Liver (tissue), 9 donors: ENCODE data around the gene TWIST1. TPM values are rescaled to one million over a fixed set of nuclear protein-coding genes. Genes with fewer than 3 reads are reported as not detected.

Source experiments
- DNase-seq: peaks from one replicate; pipeline ENCODE4 v3.0.0-alpha.2; 2017; ENCODE audit warnings: low spot score
- H3K27ac ChIP-seq, 2 donors: one replicate each; pipeline ENCODE4 v1.7.0; 2013; ENCODE audit warnings: inconsistent platforms in 2 of 2, low read length in 2 of 2, control low read depth in 1 of 2, low read depth in 1 of 2, mild to moderate bottlenecking in 1 of 2
- H3K27me3 ChIP-seq, 4 donors: one replicate each; pipeline versions ENCODE4 v1.6.1 to v1.7.0; 2013; ENCODE audit warnings: low read length in 3 of 4, inconsistent platforms in 1 of 4, mild to moderate bottlenecking in 1 of 4, moderate library complexity in 1 of 4; ENCODE audit not compliant: control insufficient read depth in 4 of 4, insufficient read depth in 4 of 4
- H3K36me3 ChIP-seq, 4 donors: one replicate each; pipeline versions ENCODE4 v1.6.1 to v1.7.0; 2013; ENCODE audit warnings: low read length in 3 of 4, mild to moderate bottlenecking in 3 of 4, low read depth in 1 of 4, moderate library complexity in 1 of 4; ENCODE audit not compliant: control insufficient read depth in 4 of 4, insufficient read depth in 3 of 4
- H3K4me1 ChIP-seq, 4 donors: one replicate each; pipeline versions ENCODE4 v1.6.1 to v1.7.0; 2013; ENCODE audit warnings: low read length in 3 of 4, mild to moderate bottlenecking in 3 of 4, moderate library complexity in 1 of 4; ENCODE audit not compliant: control insufficient read depth in 4 of 4, insufficient read depth in 4 of 4
- H3K4me3 ChIP-seq, 3 donors: one replicate each; pipeline versions ENCODE4 v1.6.1 to v1.7.0; 2013; ENCODE audit warnings: low read length in 3 of 3, control low read depth in 1 of 3, low read depth in 1 of 3, mild to moderate bottlenecking in 1 of 3
- H3K9ac ChIP-seq, 2 donors: one replicate each; pipeline ENCODE4 v1.7.0; 2013; ENCODE audit warnings: low read length in 2 of 2, mild to moderate bottlenecking in 2 of 2, moderate library complexity in 2 of 2, control low read depth in 1 of 2, low read depth in 1 of 2
- H3K9me3 ChIP-seq, 4 donors: one replicate each; pipeline versions ENCODE4 v1.6.1 to v1.7.0; 2013; ENCODE audit warnings: low read length in 3 of 4; ENCODE audit not compliant: control insufficient read depth in 4 of 4
- FOXA1 ChIP-seq: IDR thresholded peaks from 2 replicates; pipeline ENCODE4 v1.6.1; 2016; ENCODE audit warnings: antibody characterized with exemption
- FOXA2 ChIP-seq: IDR thresholded peaks from 2 replicates; pipeline ENCODE4 v1.6.1; 2016; ENCODE audit warnings: antibody characterized with exemption
- GABPA ChIP-seq, 2 donors: IDR thresholded peaks in 1 of 2; conservative IDR thresholded peaks in 1 of 2; 2 replicates each; pipeline ENCODE4 v1.6.1; 2016; ENCODE audit warnings: antibody characterized with exemption in 2 of 2, mild to moderate bottlenecking in 1 of 2, moderate library complexity in 1 of 2
- HNF4A ChIP-seq, 2 donors: conservative IDR thresholded peaks; 2 replicates each; pipeline ENCODE4 v1.6.1; 2016; ENCODE audit warnings: antibody characterized with exemption in 2 of 2, mild to moderate bottlenecking in 2 of 2
- HNF4G ChIP-seq: IDR thresholded peaks from 2 replicates; pipeline ENCODE4 v1.6.1; 2016; ENCODE audit warnings: antibody characterized with exemption
- MAX ChIP-seq: IDR thresholded peaks from 2 replicates; pipeline ENCODE4 v1.6.1; 2016; ENCODE audit warnings: antibody characterized with exemption
- NR2F2 ChIP-seq: IDR thresholded peaks from 2 replicates; pipeline ENCODE4 v1.6.1; 2016; ENCODE audit warnings: antibody characterized with exemption
- RAD21 ChIP-seq, 2 donors: IDR thresholded peaks; 2 replicates each; pipeline ENCODE4 v1.6.1; 2016; ENCODE audit warnings: antibody characterized with exemption in 2 of 2, mild to moderate bottlenecking in 2 of 2
- RXRA ChIP-seq, 2 donors: IDR thresholded peaks; 2 replicates each; pipeline ENCODE4 v1.6.1; 2017 to 2018; ENCODE audit warnings: antibody characterized with exemption in 2 of 2, mild to moderate bottlenecking in 1 of 2
- SP1 ChIP-seq: IDR thresholded peaks from 2 replicates; pipeline ENCODE4 v1.6.1; 2018; ENCODE audit warnings: antibody characterized with exemption, mild to moderate bottlenecking
- YY1 ChIP-seq: IDR thresholded peaks from 2 replicates; pipeline ENCODE4 v1.6.1; 2016; ENCODE audit warnings: antibody characterized with exemption, mild to moderate bottlenecking
- WGBS: extraction: QIAGEN DNeasy Blood & Tissue Kit; methylation state at CpG from one replicate; pipeline ENCODE4 v1.1.7; 2013; 5-methylcytosine and 5-hydroxymethylcytosine counted together
- polyA plus RNA-seq, 2 donors: library from polyadenylated mRNA; stranded (reverse) in 1 of 2; unstranded in 1 of 2; fragments of 200-250 nt in 1 of 2; fragments of >200 nt in 1 of 2; fragmentation: Nextera tagmentation in 1 of 2; extraction: Ambion mirVana in 1 of 2; gene quantifications; one replicate each; pipeline versions ENCODE4 v1.2.1 to v1.2.3, GENCODE V29; 2013 to 2015
- total RNA-seq, 2 donors: library from RNA; depleted of rRNA; stranded (reverse); fragments of >200 nt; gene quantifications; one replicate each; pipeline ENCODE4 v1.2.3, GENCODE V29; 2014
- TF ChIP-seq, protein P1 (sequence below): fragments of 150-350 bp; IDR thresholded peaks from 2 replicates; pipeline ENCODE4 v1.5.1; 2017; ENCODE audit warnings: improper control_type of control experiment, low read depth, low read length; ENCODE audit not compliant: missing input control
- TF ChIP-seq, protein P2 (sequence below): IDR thresholded peaks from 2 replicates; pipeline ENCODE4 v1.6.1; 2016; ENCODE audit warnings: antibody characterized with exemption, mild to moderate bottlenecking
- TF ChIP-seq, protein P3 (sequence below): IDR thresholded peaks from 2 replicates; pipeline ENCODE4 v1.6.1; 2016; ENCODE audit warnings: antibody characterized with exemption
- donor health status: healthy.
- donor health status: healthy.
- donor health status: healthy.
- donor health status: healthy.
- donor health status: healthy.

The TWIST1 gene
- total and polyA plus RNA-seq, 4 donors, result 0.15 to 0.19 (median 0.17) TPM; not detected in 1

GRCh38 chr7:19133390-19133789 lies 16.0 kb upstream of the TWIST1 start:
- H3K36me3 ChIP-seq, result no peaks in the 10 kb centered on the region
- H3K4me3 ChIP-seq, result no peak overlapping the region
- H3K9ac ChIP-seq, result no peak overlapping the region
- TF ChIP-seq, protein P1, sequence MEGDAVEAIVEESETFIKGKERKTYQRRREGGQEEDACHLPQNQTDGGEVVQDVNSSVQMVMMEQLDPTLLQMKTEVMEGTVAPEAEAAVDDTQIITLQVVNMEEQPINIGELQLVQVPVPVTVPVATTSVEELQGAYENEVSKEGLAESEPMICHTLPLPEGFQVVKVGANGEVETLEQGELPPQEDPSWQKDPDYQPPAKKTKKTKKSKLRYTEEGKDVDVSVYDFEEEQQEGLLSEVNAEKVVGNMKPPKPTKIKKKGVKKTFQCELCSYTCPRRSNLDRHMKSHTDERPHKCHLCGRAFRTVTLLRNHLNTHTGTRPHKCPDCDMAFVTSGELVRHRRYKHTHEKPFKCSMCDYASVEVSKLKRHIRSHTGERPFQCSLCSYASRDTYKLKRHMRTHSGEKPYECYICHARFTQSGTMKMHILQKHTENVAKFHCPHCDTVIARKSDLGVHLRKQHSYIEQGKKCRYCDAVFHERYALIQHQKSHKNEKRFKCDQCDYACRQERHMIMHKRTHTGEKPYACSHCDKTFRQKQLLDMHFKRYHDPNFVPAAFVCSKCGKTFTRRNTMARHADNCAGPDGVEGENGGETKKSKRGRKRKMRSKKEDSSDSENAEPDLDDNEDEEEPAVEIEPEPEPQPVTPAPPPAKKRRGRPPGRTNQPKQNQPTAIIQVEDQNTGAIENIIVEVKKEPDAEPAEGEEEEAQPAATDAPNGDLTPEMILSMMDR, result no peak
- TF ChIP-seq RAD21 (IDR thresholded peaks at IDR 0.05), result no peak
- TF ChIP-seq GABPA (IDR thresholded peaks at IDR 0.05 in 1 of 2, conservative IDR thresholded peaks at IDR 0.05 in 1 of 2), result no peak
- no peak for TF ChIP-seq HNF4A (conservative IDR thresholded peaks at IDR 0.05)
- no peak for TF ChIP-seq YY1
- TF ChIP-seq SP1, result no peak
- TF ChIP-seq FOXA2, result no peak
- no peak for TF ChIP-seq MAX
- TF ChIP-seq HNF4G, result no peak
- TF ChIP-seq NR2F2, result no peak
- TF ChIP-seq, protein P2, sequence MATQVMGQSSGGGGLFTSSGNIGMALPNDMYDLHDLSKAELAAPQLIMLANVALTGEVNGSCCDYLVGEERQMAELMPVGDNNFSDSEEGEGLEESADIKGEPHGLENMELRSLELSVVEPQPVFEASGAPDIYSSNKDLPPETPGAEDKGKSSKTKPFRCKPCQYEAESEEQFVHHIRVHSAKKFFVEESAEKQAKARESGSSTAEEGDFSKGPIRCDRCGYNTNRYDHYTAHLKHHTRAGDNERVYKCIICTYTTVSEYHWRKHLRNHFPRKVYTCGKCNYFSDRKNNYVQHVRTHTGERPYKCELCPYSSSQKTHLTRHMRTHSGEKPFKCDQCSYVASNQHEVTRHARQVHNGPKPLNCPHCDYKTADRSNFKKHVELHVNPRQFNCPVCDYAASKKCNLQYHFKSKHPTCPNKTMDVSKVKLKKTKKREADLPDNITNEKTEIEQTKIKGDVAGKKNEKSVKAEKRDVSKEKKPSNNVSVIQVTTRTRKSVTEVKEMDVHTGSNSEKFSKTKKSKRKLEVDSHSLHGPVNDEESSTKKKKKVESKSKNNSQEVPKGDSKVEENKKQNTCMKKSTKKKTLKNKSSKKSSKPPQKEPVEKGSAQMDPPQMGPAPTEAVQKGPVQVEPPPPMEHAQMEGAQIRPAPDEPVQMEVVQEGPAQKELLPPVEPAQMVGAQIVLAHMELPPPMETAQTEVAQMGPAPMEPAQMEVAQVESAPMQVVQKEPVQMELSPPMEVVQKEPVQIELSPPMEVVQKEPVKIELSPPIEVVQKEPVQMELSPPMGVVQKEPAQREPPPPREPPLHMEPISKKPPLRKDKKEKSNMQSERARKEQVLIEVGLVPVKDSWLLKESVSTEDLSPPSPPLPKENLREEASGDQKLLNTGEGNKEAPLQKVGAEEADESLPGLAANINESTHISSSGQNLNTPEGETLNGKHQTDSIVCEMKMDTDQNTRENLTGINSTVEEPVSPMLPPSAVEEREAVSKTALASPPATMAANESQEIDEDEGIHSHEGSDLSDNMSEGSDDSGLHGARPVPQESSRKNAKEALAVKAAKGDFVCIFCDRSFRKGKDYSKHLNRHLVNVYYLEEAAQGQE, result no peak
- TF ChIP-seq, protein P3, sequence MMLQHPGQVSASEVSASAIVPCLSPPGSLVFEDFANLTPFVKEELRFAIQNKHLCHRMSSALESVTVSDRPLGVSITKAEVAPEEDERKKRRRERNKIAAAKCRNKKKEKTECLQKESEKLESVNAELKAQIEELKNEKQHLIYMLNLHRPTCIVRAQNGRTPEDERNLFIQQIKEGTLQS, result no peak
- TF ChIP-seq FOXA1, result no peak
- no peaks in the 10 kb centered on the region for H3K4me1 ChIP-seq
- no peaks in the 10 kb centered on the region for H3K9me3 ChIP-seq
- 59% methylated on average over 4 of the region's 4 CpGs for WGBS
- no peak for DNase-seq
- H3K27me3 ChIP-seq, result peaks cover 0 to 3% (median 0%) of the 10 kb centered on the region in 4 donors
- no peak overlapping the region for H3K27ac ChIP-seq

DNA sequence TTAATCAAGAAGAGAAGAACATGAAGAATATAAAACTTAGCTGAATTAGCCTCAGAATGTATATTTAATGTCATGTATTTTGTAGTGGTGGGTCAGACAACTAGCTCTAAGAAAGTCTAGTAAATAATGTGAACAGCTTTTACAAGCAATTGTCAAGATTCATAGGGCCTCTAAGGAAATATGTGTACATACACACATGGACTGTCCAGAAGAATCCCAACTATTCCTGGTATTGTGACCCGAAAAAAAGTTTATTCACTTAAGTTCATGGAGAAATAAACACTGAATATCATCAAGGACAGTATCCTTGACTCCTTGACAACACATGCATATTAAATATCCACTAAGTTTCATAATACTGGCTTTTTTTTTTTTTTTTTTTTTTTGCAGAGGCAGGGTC lies 11.4 kb upstream of the TWIST1 start:
- WGBS, result 59% methylated on average over 1 of the region's 1 CpG
- no peak for DNase-seq
- peak in 1 of 2 donors; percentile 21 for TF ChIP-seq RXRA (IDR thresholded peaks at IDR 0.05)
- TF ChIP-seq MAX, result no peak

More for the DNA sequence above, 11.4 kb upstream of the TWIST1 start:
- Histone ChIP-seq H3K4me3 (no peak overlapping the region), H3K27me3 (peaks cover 0 to 3% (median 1%) of the 10 kb centered on the region in 4 donors), H3K27ac (no peak overlapping the region), H3K4me1 (no peaks in the 10 kb centered on the region), H3K9ac (no peak overlapping the region), H3K36me3 (no peaks in the 10 kb centered on the region), H3K9me3 (no peaks in the 10 kb centered on the region)
